ENCODE data around the gene ISLR2.
A peak's percentile ranks its signal among the peaks of the same experiment; 100 is the strongest.

The ISLR2 gene

GRCh38 chr15:74129586-74130154 lies 716 bp upstream of the ISLR2 start:
- no peak for DNase-seq (ENCODE audit: low spot score)

GRCh38 chr15:74130849-74131627 lies 652 bp downstream of the ISLR2 start:
- no peak for DNase-seq (ENCODE audit: low spot score)

- DNase-seq (ENCODE audit: low spot score) = no peak
These were observed 1.4 kb downstream of the ISLR2 start for GRCh38 chr15:74131628-74132413.

- no peak for DNase-seq (ENCODE audit: low spot score)
These were observed 2.6 kb downstream of the ISLR2 start for GRCh38 chr15:74132681-74133651.

GRCh38 chr15:74133694-74134386 lies 3.5 kb downstream of the ISLR2 start:
- DNase-seq (ENCODE audit: low spot score) = no peak

- no peak for DNase-seq (ENCODE audit: low spot score)
These were observed 4.1 kb downstream of the ISLR2 start for GRCh38 chr15:74134387-74135027.

- DNase-seq (ENCODE audit: low spot score) = no peak
These were observed 4.7 kb downstream of the ISLR2 start for GRCh38 chr15:74135041-74135565.

- DNase-seq (ENCODE audit: low spot score) = no peak
These were observed 6.1 kb downstream of the ISLR2 start for GRCh38 chr15:74136540-74136813.

- no peak for DNase-seq (ENCODE audit: low spot score)
These were observed 6.6 kb downstream of the ISLR2 start for GRCh38 chr15:74136814-74137536.

GRCh38 chr15:74137537-74137894 lies 7.1 kb downstream of the ISLR2 start:
- DNase-seq (ENCODE audit: low spot score) = no peak

GRCh38 chr15:74138642-74139041 lies 8.3 kb downstream of the ISLR2 start:
- no peak for DNase-seq (ENCODE audit: low spot score)

GRCh38 chr15:74141591-74141990 lies 11.2 kb downstream of the ISLR2 start:
- DNase-seq (ENCODE audit: low spot score) = no peak

GRCh38 chr15:74144153-74144775 lies 13.9 kb downstream of the ISLR2 start:
- no peak for DNase-seq (ENCODE audit: low spot score)

GRCh38 chr15:74146277-74146800 lies 16.0 kb downstream of the ISLR2 start:
- DNase-seq (ENCODE audit: low spot score) = no peak

GRCh38 chr15:74147051-74147450 lies 16.7 kb downstream of the ISLR2 start:
- DNase-seq (ENCODE audit: low spot score) = no peak

- DNase-seq (ENCODE audit: low spot score) = no peak
These were observed 25.5 kb downstream of the ISLR2 start for GRCh38 chr15:74155766-74156417.

GRCh38 chr15:74156678-74157411 lies 26.5 kb downstream of the ISLR2 start:
- DNase-seq (ENCODE audit: low spot score) = peak; percentile 77
